GM20000 (cell line): Measurements from ENCODE around the gene SFTA2.

Experiments
- DNase-seq: peaks from one replicate; pipeline ENCODE4 v3.0.0; 2012; ENCODE audit warnings: low spot score
- TF ChIP-seq, protein P1 (sequence below): IDR thresholded peaks from 2 replicates; pipeline ENCODE4 v1.5.1; 2012; ENCODE audit warnings: mild to moderate bottlenecking, control low read depth; ENCODE audit errors: extremely low read depth, missing control alignments

Gene SFTA2

DNA sequence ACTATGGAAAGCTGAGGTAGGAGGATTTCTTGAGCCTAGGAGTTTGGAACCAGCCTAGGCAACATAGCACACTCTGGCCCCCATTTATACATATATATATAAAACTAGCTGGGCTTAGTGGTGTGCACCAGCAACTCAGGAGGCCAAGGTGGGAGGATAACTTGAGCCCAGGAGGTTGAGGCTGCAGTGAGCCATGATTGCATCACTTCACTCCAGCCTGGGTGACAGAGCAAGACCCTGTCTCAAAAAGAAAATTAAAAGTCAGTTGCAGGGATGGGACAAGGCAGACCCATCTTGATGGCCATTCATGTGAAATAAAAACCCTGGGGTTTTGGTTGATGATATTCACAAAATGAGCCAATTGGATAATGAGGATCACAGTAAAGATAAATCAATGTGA, 30.5 kb downstream of the SFTA2 start:
- DNase-seq, result no peak

DNA sequence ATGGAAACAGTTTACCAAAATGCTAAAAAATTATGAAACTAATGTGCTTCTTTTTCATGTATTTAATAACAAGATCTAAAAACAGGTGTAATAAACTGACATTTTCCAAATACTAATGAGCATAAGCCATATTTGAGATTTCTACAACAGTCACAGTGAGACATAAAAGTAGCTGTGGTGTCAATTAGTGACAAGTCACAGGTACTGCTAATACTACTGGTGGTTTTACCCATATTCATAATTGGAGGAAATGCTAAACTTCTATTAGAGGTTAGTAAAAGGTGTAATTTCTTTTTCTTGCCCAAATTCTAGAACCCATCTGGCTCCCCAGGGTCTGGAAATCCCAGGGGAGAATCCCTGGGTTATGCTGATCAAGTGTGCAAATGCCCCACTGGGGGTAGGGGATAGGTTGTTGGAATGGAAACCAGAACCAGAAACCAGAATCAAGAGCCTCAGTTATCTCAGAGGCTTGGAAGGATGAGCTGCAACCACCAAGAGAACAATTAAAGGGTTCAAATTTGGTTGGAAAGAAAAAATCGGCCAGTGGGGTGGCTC, 31.0 kb downstream of the SFTA2 start:
- no peak for DNase-seq
- TF ChIP-seq, protein P1, sequence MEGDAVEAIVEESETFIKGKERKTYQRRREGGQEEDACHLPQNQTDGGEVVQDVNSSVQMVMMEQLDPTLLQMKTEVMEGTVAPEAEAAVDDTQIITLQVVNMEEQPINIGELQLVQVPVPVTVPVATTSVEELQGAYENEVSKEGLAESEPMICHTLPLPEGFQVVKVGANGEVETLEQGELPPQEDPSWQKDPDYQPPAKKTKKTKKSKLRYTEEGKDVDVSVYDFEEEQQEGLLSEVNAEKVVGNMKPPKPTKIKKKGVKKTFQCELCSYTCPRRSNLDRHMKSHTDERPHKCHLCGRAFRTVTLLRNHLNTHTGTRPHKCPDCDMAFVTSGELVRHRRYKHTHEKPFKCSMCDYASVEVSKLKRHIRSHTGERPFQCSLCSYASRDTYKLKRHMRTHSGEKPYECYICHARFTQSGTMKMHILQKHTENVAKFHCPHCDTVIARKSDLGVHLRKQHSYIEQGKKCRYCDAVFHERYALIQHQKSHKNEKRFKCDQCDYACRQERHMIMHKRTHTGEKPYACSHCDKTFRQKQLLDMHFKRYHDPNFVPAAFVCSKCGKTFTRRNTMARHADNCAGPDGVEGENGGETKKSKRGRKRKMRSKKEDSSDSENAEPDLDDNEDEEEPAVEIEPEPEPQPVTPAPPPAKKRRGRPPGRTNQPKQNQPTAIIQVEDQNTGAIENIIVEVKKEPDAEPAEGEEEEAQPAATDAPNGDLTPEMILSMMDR, result no peak

More for the DNA sequence above, 30.5 kb downstream of the SFTA2 start:
- TF ChIP-seq, protein P1, result no peak

DNA sequence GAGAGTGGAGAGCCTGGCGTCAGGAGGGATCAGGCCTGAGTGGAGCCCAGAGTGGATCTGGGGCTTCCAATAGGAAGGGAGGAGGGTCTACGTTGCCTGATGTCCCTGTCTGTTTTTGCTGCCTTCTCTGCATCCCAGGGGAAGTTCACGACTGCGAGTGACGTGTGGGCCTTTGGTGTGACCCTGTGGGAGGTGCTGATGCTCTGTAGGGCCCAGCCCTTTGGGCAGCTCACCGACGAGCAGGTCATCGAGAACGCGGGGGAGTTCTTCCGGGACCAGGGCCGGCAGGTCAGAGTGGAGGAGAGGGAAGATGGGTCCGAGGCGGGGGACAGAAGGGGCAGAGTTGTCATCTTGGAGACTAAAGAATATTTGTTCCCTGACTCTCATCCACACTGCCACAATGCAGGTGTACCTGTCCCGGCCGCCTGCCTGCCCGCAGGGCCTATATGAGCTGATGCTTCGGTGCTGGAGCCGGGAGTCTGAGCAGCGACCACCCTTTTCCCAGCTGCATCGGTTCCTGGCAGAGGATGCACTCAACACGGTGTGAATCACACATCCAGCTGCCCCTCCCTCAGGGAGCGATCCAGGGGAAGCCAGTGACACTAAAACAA, 33.1 kb downstream of the SFTA2 start:
- no peak for DNase-seq
- TF ChIP-seq, protein P1, result no peak

DNA sequence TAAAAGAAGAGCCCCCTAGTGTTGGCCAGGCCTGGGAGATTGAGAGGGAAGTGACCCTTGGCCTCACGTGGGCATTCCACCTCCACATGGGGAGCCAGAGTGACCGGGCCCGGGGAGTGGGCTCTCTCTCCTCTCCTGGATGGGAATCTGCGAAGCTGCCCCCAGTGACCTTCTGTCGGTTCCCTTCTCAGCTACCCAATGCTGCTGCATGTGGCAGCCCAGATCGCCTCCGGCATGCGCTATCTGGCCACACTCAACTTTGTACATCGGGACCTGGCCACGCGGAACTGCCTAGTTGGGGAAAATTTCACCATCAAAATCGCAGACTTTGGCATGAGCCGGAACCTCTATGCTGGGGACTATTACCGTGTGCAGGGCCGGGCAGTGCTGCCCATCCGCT, 34.1 kb downstream of the SFTA2 start:
- TF ChIP-seq, protein P1, result no peak
- DNase-seq, result no peak

DNA sequence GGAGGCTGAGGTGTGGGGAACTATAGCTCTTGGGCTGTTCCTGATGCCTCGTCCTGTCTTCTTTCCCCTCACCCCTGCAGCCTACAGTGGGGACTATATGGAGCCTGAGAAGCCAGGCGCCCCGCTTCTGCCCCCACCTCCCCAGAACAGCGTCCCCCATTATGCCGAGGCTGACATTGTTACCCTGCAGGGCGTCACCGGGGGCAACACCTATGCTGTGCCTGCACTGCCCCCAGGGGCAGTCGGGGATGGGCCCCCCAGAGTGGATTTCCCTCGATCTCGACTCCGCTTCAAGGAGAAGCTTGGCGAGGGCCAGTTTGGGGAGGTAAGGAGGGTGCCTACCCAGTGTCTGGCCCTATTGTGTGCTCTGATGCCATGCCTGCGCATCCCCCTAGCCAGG, 35.4 kb downstream of the SFTA2 start:
- DNase-seq, result no peak

DNA sequence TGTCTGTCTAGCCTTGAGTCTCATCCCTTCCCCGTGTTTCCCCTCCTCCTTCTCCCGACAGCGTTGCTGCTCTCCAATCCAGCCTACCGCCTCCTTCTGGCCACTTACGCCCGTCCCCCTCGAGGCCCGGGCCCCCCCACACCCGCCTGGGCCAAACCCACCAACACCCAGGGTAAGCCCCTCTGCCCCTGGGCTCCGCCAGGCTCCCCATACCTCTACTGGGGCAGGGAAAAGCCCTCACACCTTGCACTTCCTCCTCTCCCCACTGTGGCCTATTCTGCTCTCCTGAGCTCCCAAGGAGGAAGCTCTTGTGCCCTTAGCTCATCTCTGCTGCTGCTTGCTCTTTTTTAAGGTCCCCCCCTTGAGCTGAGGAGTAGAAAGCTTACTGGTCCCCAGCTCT, 36.6 kb downstream of the SFTA2 start:
- TF ChIP-seq, protein P1, result no peak
- no peak for DNase-seq

More for the DNA sequence above, 35.4 kb downstream of the SFTA2 start:
- TF ChIP-seq, protein P1, result no peak

DNA sequence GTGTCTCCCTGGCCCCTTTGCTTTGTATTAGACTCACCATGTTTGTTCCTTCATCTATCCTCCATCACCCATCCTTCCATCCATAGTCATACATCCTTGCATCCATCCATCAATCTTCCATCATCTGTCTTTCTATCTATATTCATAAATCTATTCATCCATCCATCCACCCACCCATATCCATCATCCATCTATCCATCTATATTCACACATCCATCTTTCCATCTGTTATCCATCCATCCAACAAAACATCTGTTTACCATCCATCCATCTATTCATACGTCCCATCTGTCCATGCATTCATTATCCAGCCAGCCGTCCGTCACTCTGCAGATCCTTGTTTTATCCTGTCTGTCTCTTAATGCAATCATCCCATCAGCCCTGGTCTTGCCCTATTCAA, 37.0 kb downstream of the SFTA2 start:
- TF ChIP-seq, protein P1, result no peak
- DNase-seq, result no peak
